Embryonic facial prominence (tissue), 1 donor: Measurements from ENCODE around the gene MAPK8IP3.
"Not testable (repeated sequence)": the region's sequence is repeated elsewhere in the genome, so short reads cannot be mapped to it uniquely, and the experiment has no call there.

ENCODE experiments used
- DNase-seq: peaks from one replicate; pipeline ENCODE4 v3.0.0-alpha.2; 2016; ENCODE audit errors: extremely low spot score

The MAPK8IP3 gene

DNA sequence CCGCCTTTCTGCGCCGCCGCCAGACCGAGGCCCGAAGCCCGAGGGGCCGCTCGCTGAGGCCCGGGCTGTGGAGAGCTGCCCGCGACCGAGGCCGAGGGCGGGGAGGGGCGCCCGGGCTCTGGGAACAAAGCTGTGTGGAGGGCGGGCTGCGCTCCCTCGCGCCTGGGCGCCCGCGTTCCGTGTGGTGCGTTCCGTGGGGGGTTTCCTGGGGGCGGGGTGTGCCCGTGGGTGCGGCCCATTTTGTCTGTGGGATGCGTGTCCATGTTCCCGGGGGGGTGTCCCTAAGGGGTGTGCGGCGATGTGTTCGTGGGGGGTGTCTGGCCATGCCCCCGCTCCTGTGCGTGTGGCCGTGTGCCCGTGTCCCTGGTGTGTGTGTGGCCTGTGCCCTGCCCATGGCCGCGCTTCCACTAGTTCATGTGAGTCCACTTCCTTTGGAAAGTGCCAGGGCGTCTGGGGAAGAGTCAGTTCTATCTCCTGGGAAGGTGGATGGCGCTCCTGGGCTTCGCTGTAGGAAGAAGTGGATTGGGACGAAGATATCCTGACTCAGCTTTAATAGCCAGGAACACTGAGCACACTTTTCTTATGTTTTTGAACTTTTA lies 27.4 kb upstream of the MAPK8IP3 start:
- DNase-seq, result no peak

DNA sequence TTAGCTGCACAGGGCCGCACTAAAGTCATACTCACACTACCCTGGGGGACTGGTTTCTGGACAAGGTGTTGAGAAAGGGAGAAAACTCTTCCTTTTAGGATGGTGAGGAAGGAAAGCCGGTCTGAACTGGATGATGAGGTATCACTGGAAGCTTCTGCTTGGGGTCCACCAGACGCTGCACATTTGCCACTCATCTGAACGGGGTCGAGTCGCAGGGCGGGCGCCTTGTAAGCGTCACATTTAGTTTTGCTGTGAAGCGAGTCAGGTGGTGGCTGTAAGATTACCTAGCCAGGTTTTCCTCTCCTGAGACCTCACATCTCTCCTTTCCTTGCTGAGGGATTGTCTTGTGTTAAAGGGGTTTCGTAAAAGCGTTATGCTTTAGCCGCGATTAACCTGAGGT lies 25.6 kb upstream of the MAPK8IP3 start:
- no peak for DNase-seq

GRCh38 chr16:1681032-1681431 lies 25.0 kb upstream of the MAPK8IP3 start:
- no peak for DNase-seq

- no peak for DNase-seq
These were observed 18.3 kb upstream of the MAPK8IP3 start for GRCh38 chr16:1687427-1688316.

- no peak for DNase-seq
These were observed 17.0 kb upstream of the MAPK8IP3 start for GRCh38 chr16:1688807-1689560.

DNA sequence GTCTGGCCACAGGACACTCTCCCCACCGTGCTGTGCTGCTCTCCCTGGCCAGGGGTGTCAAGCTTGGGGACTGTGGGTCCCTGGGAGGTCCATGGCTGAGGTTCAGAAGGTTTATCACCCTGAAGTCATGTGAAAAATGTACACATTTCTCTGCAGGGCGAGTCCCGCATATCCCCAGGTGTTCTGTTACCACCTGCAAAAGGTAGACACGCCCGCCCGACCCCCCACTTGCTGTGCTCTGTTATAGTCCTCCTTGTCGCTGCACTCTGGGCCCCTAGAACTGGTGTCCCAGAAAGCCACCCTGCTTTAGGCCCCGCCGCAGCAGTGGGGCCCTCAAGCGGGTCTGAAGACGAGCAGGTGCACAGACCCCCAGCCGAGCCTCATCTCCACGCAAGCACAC lies 16.1 kb upstream of the MAPK8IP3 start:
- DNase-seq, result no peak

- DNase-seq, result no peak
These were observed 15.2 kb upstream of the MAPK8IP3 start for GRCh38 chr16:1690810-1691209.

GRCh38 chr16:1691276-1691675 lies 14.7 kb upstream of the MAPK8IP3 start:
- no peak for DNase-seq

- DNase-seq, result no peak
These were observed 14.0 kb upstream of the MAPK8IP3 start for GRCh38 chr16:1691956-1692355.

GRCh38 chr16:1696863-1697262 lies 9.1 kb upstream of the MAPK8IP3 start:
- no peak for DNase-seq

DNA sequence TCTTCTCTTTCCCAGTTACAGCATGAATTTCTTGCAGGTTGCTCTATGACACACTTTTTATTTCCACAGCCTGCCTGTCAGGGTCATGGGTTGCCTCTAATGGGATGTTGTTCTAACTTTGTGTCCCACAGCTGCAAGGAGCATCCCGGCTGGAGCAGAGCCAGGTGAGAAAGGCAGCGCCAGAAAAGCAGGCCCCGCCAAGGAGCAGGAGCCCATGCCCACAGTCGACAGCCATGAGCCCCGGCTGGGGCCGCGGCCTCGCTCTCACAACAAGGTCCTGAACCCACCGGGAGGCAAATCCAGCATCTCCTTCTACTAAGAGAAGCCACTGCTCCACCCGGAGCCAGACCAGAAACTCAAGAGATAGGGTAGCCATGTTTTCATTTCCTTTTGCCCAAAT lies 7.3 kb upstream of the MAPK8IP3 start:
- no peak for DNase-seq

GRCh38 chr16:1700246-1700645 lies 5.7 kb upstream of the MAPK8IP3 start:
- no peak for DNase-seq

DNA sequence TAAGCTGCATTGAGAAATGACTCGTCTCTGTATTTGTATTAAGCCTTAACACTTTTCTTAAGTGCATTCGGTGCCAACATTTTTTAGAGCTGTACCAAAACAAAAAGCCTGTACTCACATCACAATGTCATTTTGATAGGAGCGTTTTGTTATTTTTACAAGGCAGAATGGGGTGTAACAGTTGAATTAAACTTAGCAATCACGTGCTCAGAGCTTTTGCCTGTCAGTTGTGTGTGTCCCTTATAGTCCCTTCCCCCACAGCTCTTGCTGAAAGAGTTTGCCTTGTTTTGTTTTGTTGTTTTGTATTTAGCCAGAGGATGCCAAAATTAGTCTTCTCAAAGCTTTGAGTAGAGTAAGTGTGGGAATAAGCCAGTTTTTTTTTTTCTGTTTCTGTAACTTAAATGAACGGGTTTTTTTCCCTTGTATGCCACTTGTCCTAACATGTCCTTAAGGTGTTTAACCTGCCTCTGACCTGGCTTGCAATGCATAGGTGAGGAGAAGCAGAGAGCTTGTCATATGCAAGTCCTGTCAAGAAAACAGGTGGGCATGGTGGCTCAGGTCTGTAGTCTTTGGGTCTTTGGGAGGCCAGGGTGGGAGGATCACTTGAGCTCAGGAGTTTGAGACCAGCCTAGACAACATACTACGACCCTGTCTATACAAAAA lies 4.6 kb upstream of the MAPK8IP3 start:
- no peak for DNase-seq

DNA sequence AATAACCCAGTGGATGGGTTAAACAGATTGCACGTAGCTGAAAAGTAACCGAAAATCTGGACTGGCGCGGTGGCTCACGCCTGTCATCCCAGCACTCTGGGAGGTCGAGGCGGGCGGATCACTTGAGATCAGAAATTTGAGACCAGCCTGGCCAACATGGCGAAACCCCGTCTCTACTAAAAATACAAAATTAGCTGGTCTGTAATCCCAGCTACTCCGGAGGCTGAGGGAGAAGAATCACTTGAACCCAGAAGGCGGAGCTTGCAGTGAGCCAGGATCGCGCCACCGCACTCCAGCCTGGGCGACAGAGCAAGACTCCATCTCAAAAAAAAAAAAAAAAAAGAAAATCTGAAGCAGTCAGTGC lies 689 bp upstream of the MAPK8IP3 start:
- not testable (repeated sequence) for DNase-seq

GRCh38 chr16:1706386-1707192 lies 594 bp downstream of the MAPK8IP3 start:
- no peak for DNase-seq

DNA sequence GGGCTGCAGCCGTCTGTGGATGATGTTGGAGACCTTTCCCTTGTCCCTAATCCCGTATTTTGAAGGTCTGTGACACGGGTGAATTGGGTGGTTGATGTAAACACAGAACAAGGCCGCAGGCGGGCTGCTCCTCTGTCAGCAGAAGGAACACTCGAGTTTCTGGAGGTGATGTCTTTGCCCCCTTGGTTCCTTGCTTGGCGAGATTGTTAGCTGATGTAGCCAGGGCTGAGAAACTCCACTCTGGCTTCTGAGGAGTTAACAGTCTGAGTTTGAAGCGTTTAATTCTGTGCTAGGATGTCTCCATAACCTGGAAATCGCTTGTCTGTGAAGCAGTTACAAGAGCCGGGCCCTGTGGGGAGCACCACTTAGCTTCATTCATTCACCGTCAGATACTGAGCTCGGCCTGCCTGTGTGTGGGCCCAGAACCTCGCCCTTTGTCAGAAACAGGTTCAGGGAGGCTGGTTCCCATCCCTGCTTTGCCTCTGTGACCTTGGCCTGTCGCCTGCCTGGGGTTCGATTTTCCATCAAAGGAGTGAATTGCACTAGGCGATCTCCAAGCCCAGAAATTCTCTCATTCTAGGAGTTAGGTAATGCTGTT lies 1.3 kb downstream of the MAPK8IP3 start:
- DNase-seq, result no peak

- no peak for DNase-seq
These were observed 2.2 kb downstream of the MAPK8IP3 start for GRCh38 chr16:1708083-1708767.

GRCh38 chr16:1708768-1709180 lies 2.8 kb downstream of the MAPK8IP3 start:
- DNase-seq, result no peak

DNA sequence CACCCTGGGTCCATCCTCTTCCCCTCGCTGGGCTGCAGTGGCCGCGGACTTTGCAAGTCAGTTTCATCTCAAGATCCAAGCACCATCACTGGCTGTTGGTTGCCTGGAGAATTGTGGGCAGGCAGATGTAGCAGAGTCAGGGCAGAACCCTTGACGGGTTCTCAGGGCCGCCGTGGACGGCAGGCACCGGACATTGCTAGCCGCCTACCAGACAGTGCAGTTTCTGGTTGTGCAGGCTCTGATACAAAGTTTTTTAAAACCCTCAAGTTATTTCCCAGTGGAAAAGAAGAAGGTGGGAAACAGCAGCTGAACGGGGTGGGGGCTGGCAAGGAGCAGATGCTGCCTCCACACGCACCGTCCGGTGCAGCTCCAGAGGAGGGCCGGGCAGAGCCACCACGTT lies 3.4 kb downstream of the MAPK8IP3 start:
- DNase-seq, result no peak

DNA sequence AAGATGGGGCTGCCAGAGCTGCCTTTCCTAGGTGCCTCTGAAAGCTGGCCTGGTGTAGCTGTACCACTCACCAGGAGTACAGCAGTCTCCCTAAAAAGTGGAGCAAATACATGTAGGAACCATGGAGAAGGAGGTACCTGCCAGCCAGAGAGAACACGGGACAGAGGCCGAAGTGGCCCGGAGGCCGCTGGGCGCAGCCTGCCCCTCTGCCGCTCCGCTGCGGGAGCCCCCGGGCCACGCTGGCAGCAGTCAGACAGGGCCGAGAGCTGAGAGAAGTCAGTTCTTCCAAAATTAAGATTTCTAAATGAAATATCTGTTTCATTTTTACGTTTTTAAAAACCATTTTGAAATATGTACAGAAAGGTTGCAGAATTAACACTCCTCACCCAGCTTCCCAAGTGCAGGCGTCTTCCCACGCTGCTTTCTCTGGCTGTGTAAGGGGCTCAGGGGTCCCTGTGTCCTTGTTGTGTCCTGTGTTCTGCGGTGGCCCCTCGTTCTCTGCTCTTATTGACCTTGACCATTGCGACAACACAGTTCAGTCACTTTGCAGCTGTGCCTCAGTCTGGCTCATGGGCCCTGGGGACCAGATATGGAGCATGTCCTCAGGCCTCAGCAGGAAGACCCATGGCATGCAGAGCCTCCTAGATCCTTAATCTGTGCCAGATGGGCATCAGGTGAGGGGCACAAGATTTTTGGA lies 5.0 kb downstream of the MAPK8IP3 start:
- DNase-seq, result no peak
